Measurements from ENCODE around the gene SEZ6L.

SEZ6L gene

GRCh38 chr22:26161746-26162145 lies 7.5 kb upstream of the SEZ6L start:
- H3K36me3 ChIP-seq (ENCODE audit: insufficient read depth) = no peaks in the 10 kb centered on the region
- H3K4me2 ChIP-seq = no peak overlapping the region
- TF ChIP-seq CTCF (conservative IDR thresholded peaks at IDR 0.05; ENCODE audit: low read depth, low read length) = no peak
- no peaks in the 10 kb centered on the region for H3K79me2 ChIP-seq (ENCODE audit: insufficient read depth, low read depth)
- no peaks in the 10 kb centered on the region for H3K4me1 ChIP-seq (ENCODE audit: low read depth, poor library complexity, severe bottlenecking)
- no peak overlapping the region for H3K4me3 ChIP-seq (IDR thresholded peaks at IDR 0.05; ENCODE audit: insufficient read depth, low read depth, low read length)
- H2AFZ ChIP-seq (ENCODE audit: low read depth) = no peak overlapping the region
- no peaks in the 10 kb centered on the region for H4K20me1 ChIP-seq (ENCODE audit: insufficient read depth)
- H3K9ac ChIP-seq = no peak overlapping the region
- H3K27me3 ChIP-seq (ENCODE audit: insufficient read depth, low read depth) = no peaks in the 10 kb centered on the region
- no peak overlapping the region for H3K27ac ChIP-seq

GRCh38 chr22:26162926-26163325 lies 6.3 kb upstream of the SEZ6L start:
- no peaks in the 10 kb centered on the region for H3K79me2 ChIP-seq (ENCODE audit: insufficient read depth, low read depth)
- no peaks in the 10 kb centered on the region for H3K4me1 ChIP-seq (ENCODE audit: low read depth, poor library complexity, severe bottlenecking)
- no peak overlapping the region for H2AFZ ChIP-seq (ENCODE audit: low read depth)
- H3K27me3 ChIP-seq (ENCODE audit: insufficient read depth, low read depth) = no peaks in the 10 kb centered on the region
- H3K4me2 ChIP-seq = no peak overlapping the region
- no peaks in the 10 kb centered on the region for H4K20me1 ChIP-seq (ENCODE audit: insufficient read depth)
- H3K4me3 ChIP-seq (IDR thresholded peaks at IDR 0.05; ENCODE audit: insufficient read depth, low read depth, low read length) = no peak overlapping the region
- H3K36me3 ChIP-seq (ENCODE audit: insufficient read depth) = no peaks in the 10 kb centered on the region
- H3K9ac ChIP-seq = no peak overlapping the region
- TF ChIP-seq CTCF (conservative IDR thresholded peaks at IDR 0.05; ENCODE audit: low read depth, low read length) = no peak
- H3K27ac ChIP-seq = no peak overlapping the region

GRCh38 chr22:26164174-26164573 lies 5.1 kb upstream of the SEZ6L start:
- Histone ChIP-seq H3K27me3 (ENCODE audit: insufficient read depth, low read depth) (no peaks in the 10 kb centered on the region), H3K27ac (no peak overlapping the region), H3K4me1 (ENCODE audit: low read depth, poor library complexity, severe bottlenecking) (no peaks in the 10 kb centered on the region), H3K9ac (no peak overlapping the region), H4K20me1 (ENCODE audit: insufficient read depth) (no peaks in the 10 kb centered on the region), H3K4me2 (no peak overlapping the region), H3K36me3 (ENCODE audit: insufficient read depth) (no peaks in the 10 kb centered on the region), H3K79me2 (ENCODE audit: insufficient read depth, low read depth) (no peaks in the 10 kb centered on the region), H3K4me3 (IDR thresholded peaks at IDR 0.05; ENCODE audit: insufficient read depth, low read depth, low read length) (no peak overlapping the region), H2AFZ (ENCODE audit: low read depth) (no peak overlapping the region)
- TF ChIP-seq CTCF (conservative IDR thresholded peaks at IDR 0.05; ENCODE audit: low read depth, low read length) = no peak

- H3K4me2 ChIP-seq = no peak overlapping the region
- no peak overlapping the region for H2AFZ ChIP-seq (ENCODE audit: low read depth)
- no peaks in the 10 kb centered on the region for H3K4me1 ChIP-seq (ENCODE audit: low read depth, poor library complexity, severe bottlenecking)
- no peaks in the 10 kb centered on the region for H3K79me2 ChIP-seq (ENCODE audit: insufficient read depth, low read depth)
- no peak overlapping the region for H3K4me3 ChIP-seq (IDR thresholded peaks at IDR 0.05; ENCODE audit: insufficient read depth, low read depth, low read length)
- H3K36me3 ChIP-seq (ENCODE audit: insufficient read depth) = no peaks in the 10 kb centered on the region
- no peak for TF ChIP-seq CTCF (conservative IDR thresholded peaks at IDR 0.05; ENCODE audit: low read depth, low read length)
- H4K20me1 ChIP-seq (ENCODE audit: insufficient read depth) = no peaks in the 10 kb centered on the region
- no peak overlapping the region for H3K9ac ChIP-seq
- H3K27me3 ChIP-seq (ENCODE audit: insufficient read depth, low read depth) = no peaks in the 10 kb centered on the region
- no peak overlapping the region for H3K27ac ChIP-seq
These were observed 871 bp upstream of the SEZ6L start for GRCh38 chr22:26168330-26168851.

Measured in KMS-11 (cell line).